DND-41 (cell line): ENCODE data around the gene ATP6V0E2.

Source experiments
- ATAC-seq: fragments of 200-7000 bp; cut with Tn5 transposase; 3 replicates; pipeline ENCODE4 v1.9.1; 2021; ENCODE audit warnings: low read depth; ENCODE audit not compliant: insufficient read depth
- DNase-seq: peaks from one replicate; pipeline ENCODE4 v3.0.0-alpha.2; 2020
- H2AFZ ChIP-seq: 2 replicates; pipeline ENCODE4 v1.6.0; 2012; ENCODE audit warnings: low read depth, low read length
- H3K27ac ChIP-seq: 2 replicates; pipeline ENCODE4 v1.5.1; 2012; ENCODE audit warnings: low read length, inconsistent platforms
- H3K27me3 ChIP-seq: fragments of 200-600 bp; sonication (generic); 2 replicates; pipeline ENCODE4 v1.6.0; 2012; ENCODE audit warnings: low read length, mild to moderate bottlenecking, inconsistent platforms; ENCODE audit not compliant: insufficient read depth, poor library complexity
- H3K36me3 ChIP-seq: 2 replicates; pipeline ENCODE4 v1.5.1; 2012; ENCODE audit warnings: low read length, inconsistent platforms; ENCODE audit not compliant: insufficient read depth
- H3K4me1 ChIP-seq: 2 replicates; pipeline ENCODE4 v1.5.1; 2012; ENCODE audit warnings: mild to moderate bottlenecking, low read length; ENCODE audit not compliant: insufficient read depth
- H3K4me2 ChIP-seq: 2 replicates; pipeline ENCODE4 v1.6.0; 2012; ENCODE audit warnings: mild to moderate bottlenecking, moderate library complexity, low read length, inconsistent platforms; ENCODE audit not compliant: insufficient read depth
- H3K4me3 ChIP-seq, 2 experiments: fragments of 200-600 bp in 1 of 2; shearing (Covaris generic) in 1 of 2; 2 replicates each; pipeline ENCODE4 v1.5.1; 2012 to 2016; ENCODE audit warnings: inconsistent platforms in 2 of 2, low read length in 2 of 2, mild to moderate bottlenecking in 2 of 2, low read depth in 1 of 2, moderate library complexity in 1 of 2
- H3K79me2 ChIP-seq: 2 replicates; pipeline ENCODE4 v1.6.0; 2012; ENCODE audit warnings: low read length, inconsistent platforms; ENCODE audit not compliant: insufficient read depth
- H3K9ac ChIP-seq: 2 replicates; pipeline ENCODE4 v1.6.0; 2012; ENCODE audit warnings: low read depth, mild to moderate bottlenecking, inconsistent platforms, low read length, moderate library complexity
- H3K9me3 ChIP-seq: 2 replicates; pipeline ENCODE4 v1.5.1; 2012; ENCODE audit warnings: low read length, moderate library complexity, mild to moderate bottlenecking, inconsistent platforms; ENCODE audit not compliant: insufficient read depth, severe bottlenecking
- H4K20me1 ChIP-seq: 2 replicates; pipeline ENCODE4 v1.6.0; 2012; ENCODE audit warnings: low read length; ENCODE audit not compliant: insufficient read depth
- EZH2 ChIP-seq: IDR thresholded peaks from 3 replicates; pipeline ENCODE4 v1.6.1; 2012; ENCODE audit warnings: borderline replicate concordance, low read depth, mild to moderate bottlenecking, moderate library complexity, low read length, inconsistent platforms; ENCODE audit not compliant: severe bottlenecking
- TF ChIP-seq, protein P1 (sequence below): IDR thresholded peaks from 2 replicates; pipeline ENCODE4 v1.5.1; 2012; ENCODE audit warnings: borderline replicate concordance, low read length, moderate library complexity, mild to moderate bottlenecking; ENCODE audit not compliant: poor library complexity, severe bottlenecking; ENCODE audit errors: extremely low read depth

The ATP6V0E2 gene

DNA sequence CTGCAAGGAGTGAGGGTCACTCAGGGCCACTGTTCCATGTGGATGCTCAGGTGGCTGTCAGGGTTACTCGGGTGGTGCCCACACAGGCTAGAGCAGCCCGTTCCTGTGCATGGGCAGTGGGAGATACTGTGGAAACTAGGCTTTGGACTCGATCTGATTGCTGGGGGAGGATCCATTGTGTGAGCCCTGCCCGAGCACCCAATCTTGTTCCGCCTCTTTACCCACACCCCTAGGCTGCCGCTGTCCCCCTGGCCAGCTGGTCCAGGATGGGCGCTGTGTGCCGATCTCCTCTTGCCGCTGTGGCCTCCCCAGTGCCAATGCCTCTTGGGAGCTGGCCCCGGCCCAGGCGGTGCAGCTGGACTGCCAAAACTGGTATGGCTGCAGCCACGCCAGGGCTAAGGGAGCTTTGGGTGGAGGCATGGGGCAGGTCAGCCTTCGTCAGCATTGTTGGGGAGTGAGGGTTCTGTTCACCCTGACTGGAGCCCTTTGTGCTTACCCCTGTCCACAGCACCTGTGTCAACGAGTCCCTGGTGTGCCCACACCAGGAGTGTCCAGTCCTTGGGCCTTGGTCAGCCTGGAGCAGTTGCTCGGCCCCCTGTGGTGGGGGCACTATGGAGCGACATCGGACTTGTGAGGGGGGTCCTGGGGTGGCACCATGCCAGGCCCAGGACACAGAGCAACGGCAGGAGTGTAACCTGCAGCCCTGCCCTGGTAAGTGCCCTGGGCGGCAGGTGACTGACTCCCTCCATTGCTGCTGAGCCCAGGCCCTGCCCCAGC lies 48.0 kb upstream of the ATP6V0E2 start:
- no peaks in the 10 kb centered on the region for H3K27me3 ChIP-seq
- no peaks in the 10 kb centered on the region for H3K36me3 ChIP-seq
- no peak for ATAC-seq
- no peak overlapping the region for H3K27ac ChIP-seq
- DNase-seq: no peak
- no peaks in the 10 kb centered on the region for H3K79me2 ChIP-seq
- H3K4me3 ChIP-seq: no peak overlapping the region
- no peak overlapping the region for H3K4me2 ChIP-seq
- no peaks in the 10 kb centered on the region for H3K9me3 ChIP-seq
- TF ChIP-seq EZH2: no peak
- TF ChIP-seq, protein P1, sequence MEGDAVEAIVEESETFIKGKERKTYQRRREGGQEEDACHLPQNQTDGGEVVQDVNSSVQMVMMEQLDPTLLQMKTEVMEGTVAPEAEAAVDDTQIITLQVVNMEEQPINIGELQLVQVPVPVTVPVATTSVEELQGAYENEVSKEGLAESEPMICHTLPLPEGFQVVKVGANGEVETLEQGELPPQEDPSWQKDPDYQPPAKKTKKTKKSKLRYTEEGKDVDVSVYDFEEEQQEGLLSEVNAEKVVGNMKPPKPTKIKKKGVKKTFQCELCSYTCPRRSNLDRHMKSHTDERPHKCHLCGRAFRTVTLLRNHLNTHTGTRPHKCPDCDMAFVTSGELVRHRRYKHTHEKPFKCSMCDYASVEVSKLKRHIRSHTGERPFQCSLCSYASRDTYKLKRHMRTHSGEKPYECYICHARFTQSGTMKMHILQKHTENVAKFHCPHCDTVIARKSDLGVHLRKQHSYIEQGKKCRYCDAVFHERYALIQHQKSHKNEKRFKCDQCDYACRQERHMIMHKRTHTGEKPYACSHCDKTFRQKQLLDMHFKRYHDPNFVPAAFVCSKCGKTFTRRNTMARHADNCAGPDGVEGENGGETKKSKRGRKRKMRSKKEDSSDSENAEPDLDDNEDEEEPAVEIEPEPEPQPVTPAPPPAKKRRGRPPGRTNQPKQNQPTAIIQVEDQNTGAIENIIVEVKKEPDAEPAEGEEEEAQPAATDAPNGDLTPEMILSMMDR: no peak
- H4K20me1 ChIP-seq: no peaks in the 10 kb centered on the region
- H3K9ac ChIP-seq: no peak overlapping the region
- no peaks in the 10 kb centered on the region for H3K4me1 ChIP-seq
- no peak overlapping the region for H2AFZ ChIP-seq

DNA sequence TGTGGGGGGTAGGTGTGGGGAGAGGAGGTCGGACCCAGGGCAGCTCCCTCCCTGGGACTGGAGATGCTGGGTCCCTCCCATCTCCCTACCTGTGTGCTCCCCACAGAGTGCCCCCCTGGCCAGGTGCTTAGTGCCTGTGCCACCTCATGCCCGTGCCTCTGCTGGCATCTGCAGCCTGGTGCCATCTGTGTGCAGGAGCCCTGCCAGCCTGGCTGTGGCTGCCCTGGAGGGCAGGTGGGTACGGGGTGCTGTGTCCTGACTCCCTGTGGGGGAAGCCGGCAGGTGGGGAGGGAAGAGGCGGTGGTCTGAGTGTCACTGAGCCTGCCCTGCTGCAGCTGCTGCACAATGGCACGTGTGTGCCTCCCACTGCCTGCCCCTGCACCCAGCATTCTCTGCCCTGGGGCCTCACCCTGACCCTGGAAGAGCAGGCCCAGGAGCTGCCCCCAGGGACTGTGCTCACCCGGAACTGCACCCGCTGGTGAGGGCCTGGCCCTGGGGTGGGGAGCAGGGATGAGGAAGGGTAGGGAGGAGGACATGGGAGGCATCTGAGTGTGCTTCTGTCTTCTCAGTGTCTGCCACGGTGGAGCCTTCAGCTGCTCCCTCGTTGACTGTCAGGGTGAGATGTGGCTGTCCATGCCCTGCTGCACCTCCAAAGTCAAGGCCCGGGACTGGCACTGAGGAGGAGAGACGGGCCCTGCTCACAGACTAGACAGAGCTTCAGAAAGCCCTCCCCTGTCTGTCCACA lies 47.3 kb upstream of the ATP6V0E2 start:
- DNase-seq: no peak
- no peak overlapping the region for H3K9ac ChIP-seq
- TF ChIP-seq, protein P1: no peak
- TF ChIP-seq EZH2: no peak
- no peak for ATAC-seq
- H3K27ac ChIP-seq: no peak overlapping the region
- no peaks in the 10 kb centered on the region for H3K9me3 ChIP-seq
- no peak overlapping the region for H2AFZ ChIP-seq
- no peak overlapping the region for H3K4me2 ChIP-seq
- no peaks in the 10 kb centered on the region for H3K36me3 ChIP-seq
- H3K79me2 ChIP-seq: no peaks in the 10 kb centered on the region
- no peaks in the 10 kb centered on the region for H4K20me1 ChIP-seq
- H3K4me1 ChIP-seq: no peaks in the 10 kb centered on the region
- no peaks in the 10 kb centered on the region for H3K27me3 ChIP-seq
- no peak overlapping the region for H3K4me3 ChIP-seq

DNA sequence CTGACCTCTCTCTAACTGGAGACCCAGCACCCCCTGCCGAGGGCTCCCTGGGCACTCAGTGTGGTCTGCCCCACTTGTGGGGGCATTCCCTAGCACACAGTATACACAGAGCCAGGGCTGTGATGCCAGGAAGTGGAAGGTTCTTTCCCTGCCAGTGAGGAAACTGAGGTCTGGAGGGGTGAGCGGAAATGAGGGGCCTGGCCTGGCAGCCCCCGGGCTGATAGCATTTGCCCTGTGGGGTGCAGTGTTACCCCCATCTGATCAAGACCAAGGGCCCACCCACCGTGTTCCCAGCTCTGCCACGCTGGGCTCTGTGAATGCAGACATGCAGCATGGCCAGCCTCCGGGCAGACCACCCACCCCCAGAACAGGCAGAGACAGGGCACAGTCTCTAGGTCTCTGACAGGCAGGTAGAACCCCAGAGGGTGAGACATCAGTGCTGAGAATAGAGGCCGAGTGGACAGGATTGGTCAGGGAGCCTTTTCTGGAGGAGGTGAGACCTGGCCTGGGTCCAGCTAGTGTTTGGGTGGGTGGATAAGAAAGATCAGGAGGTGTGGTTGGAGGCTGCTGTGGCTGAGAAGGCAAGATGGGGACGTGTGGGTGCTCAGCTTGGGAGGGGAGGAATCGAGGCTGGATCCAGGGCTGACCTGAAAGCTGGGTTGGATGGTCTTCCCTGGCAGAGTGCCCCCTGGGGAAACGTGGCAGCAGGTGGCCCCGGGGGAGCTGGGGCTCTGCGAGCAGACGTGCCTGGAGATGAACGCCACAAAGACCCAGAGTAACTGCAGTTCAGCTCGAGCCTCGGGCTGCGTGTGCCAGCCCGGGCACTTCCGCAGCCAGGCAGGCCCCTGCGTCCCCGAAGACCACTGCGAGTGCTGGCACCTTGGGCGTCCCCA lies 46.4 kb upstream of the ATP6V0E2 start:
- Histone ChIP-seq H3K9me3 (no peaks in the 10 kb centered on the region), H2AFZ (no peak overlapping the region), H4K20me1 (no peaks in the 10 kb centered on the region), H3K4me3 (no peak overlapping the region), H3K9ac (no peak overlapping the region), H3K36me3 (no peaks in the 10 kb centered on the region), H3K27me3 (peaks cover 1% of the 10 kb centered on the region), H3K79me2 (no peaks in the 10 kb centered on the region), H3K4me1 (no peaks in the 10 kb centered on the region), H3K27ac (no peak overlapping the region), H3K4me2 (no peak overlapping the region)
- DNase-seq: no peak
- TF ChIP-seq EZH2: no peak
- TF ChIP-seq, protein P1: no peak
- no peak for ATAC-seq
